GM20000 (cell line): ENCODE results near the gene NCAPD2.
A peak's percentile ranks its signal among the peaks of the same experiment; 100 is the strongest.
"Not testable (repeated sequence)": the region's sequence is repeated elsewhere in the genome, so short reads cannot be mapped to it uniquely, and the experiment has no call there.

ENCODE experiments used
- DNase-seq: peaks from one replicate; pipeline ENCODE4 v3.0.0; 2012; ENCODE audit warnings: low spot score
- CTCF ChIP-seq: IDR thresholded peaks from 2 replicates; pipeline ENCODE4 v1.5.1; 2012; ENCODE audit warnings: mild to moderate bottlenecking, control low read depth; ENCODE audit errors: extremely low read depth, missing control alignments

The NCAPD2 gene

DNA sequence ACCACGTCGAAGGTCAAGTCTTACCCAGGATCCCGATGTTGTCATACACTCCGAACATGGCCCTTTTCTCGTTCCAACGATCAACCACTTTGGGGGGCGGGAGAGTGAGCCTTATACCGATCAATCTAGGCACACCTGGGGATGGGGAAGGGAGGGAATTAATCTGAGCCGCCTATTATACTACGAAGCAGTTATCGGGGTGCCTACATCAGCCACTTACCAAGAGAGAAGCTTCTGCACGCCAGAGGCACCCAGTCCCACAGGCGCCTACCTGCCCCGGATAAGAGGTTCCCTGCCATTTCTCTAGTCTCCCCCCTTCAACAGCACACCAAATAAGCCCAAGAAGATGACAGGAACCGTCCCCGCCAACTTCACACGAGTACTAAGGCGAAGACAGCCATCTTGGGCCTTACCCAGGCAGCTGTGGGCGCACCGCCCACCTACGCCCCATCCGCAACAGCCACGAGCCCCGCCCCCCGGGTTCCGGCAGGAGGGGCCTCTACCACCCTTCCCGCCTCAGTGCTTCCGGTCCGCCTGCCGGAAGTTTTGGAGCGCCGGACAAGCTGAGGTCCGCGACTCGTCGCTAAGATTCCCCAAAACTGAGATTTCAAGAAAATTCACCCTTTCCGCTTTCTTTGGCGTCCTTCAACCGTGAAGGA lies 935 bp upstream of the NCAPD2 start, which contains the start of gene MRPL51:
Gene MRPL51 (minus strand): TSS at position 425 of the 659 bp plus-strand sequence. CDS start 126 bp downstream, at position 299.
- no peak for TF ChIP-seq CTCF
- DNase-seq: peak; percentile 94

DNA sequence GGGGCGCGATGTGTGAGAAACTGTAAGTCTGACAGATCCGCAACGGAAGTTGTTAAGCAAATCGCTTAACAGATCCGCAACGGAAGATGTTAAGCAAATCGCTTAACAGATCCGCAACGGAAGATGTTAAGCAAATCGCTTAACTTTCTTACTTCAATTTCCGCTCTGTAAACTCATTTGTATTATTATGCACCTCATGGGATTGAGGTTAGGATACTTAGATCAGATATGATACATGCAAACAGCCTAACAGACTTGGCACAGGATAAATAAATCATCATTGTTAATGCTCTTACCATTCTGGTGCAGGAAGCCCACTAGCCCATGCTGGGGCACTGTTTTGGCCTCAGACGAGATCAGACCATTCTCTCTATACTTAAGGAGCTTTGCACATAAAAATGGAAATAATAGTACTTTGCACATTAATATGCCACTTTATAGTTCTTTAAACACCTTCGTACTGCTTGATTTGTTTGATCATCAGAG lies 399 bp downstream of the NCAPD2 start:
- DNase-seq: no peak
- TF ChIP-seq CTCF: no peak

DNA sequence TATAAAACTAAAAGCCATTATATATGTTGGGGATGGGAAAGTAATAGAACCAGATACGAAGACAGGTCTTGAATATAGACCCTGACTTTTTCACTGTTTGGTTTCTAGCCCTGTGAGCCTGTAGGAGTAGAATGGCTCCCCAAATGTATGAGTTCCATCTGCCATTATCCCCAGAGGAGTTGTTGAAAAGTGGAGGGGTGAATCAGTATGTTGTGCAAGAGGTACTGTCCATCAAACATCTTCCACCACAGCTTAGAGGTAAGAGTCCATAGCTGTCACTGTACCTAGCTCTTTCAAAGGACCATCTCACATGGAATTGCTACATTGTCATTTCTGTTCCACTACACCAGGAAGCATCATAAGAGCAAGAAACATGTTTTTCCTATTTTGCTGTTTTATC lies 1.1 kb downstream of the NCAPD2 start:
- TF ChIP-seq CTCF: no peak
- DNase-seq: no peak

GRCh38 chr12:6497291-6497690 lies 3.4 kb downstream of the NCAPD2 start:
- not testable (repeated sequence) for DNase-seq

DNA sequence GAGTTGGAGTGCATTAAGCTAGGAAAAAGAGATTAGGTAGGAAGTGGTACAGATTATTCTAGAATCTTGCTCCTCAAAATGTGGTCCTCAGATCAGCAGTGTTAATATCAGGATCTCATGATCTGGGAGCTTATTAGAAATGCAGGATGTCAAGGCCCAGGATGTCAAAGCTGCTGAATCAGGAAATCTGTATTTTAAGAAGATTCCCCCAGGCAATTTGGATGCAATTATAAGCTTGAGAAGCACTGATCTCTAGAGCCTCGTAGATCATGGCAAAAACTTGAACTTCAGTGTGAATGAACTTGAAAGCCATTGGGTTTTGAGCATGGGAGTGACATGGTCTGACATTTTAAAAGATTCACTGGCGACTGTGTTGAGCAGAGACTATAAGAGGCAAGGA lies 6.6 kb downstream of the NCAPD2 start:
- no peak for DNase-seq
- TF ChIP-seq CTCF: no peak

- DNase-seq: no peak
- no peak for TF ChIP-seq CTCF
Measured at GRCh38 chr12:6507102-6507998, 13.4 kb downstream of the NCAPD2 start.

GRCh38 chr12:6508087-6508486 lies 14.2 kb downstream of the NCAPD2 start:
- DNase-seq: no peak
- TF ChIP-seq CTCF: no peak
